NT2/D1 (cell line): ENCODE data around the gene ENTREP3.
A peak's percentile ranks its signal among the peaks of the same experiment; 100 is the strongest.
"Not testable (repeated sequence)": the region's sequence is repeated elsewhere in the genome, so short reads cannot be mapped to it uniquely, and the experiment has no call there.

Experiments
- DNase-seq: peaks from one replicate; pipeline ENCODE4 v3.0.0-alpha.2; 2011; ENCODE audit warnings: low read depth, low spot score
- H3K27me3 ChIP-seq: 2 replicates; pipeline ENCODE4 v1.6.0; 2011; ENCODE audit warnings: mild to moderate bottlenecking; ENCODE audit not compliant: insufficient read length, insufficient read depth
- H3K36me3 ChIP-seq: 2 replicates; pipeline ENCODE4 v1.6.1; 2011; ENCODE audit warnings: mild to moderate bottlenecking, low read length, mixed read lengths; ENCODE audit not compliant: insufficient read depth, insufficient read length
- H3K4me1 ChIP-seq: 2 replicates; pipeline ENCODE4 v1.5.1; 2011; ENCODE audit not compliant: insufficient read depth, insufficient read length
- H3K4me3 ChIP-seq: 2 replicates; pipeline ENCODE4 v1.5.1; 2011; ENCODE audit warnings: low read depth; ENCODE audit not compliant: insufficient read length
- H3K9ac ChIP-seq: 2 replicates; pipeline ENCODE4 v1.6.0; 2011; ENCODE audit warnings: low read depth; ENCODE audit not compliant: insufficient read length
- H3K9me3 ChIP-seq: 2 replicates; pipeline ENCODE4 v1.5.1; 2011; ENCODE audit warnings: mild to moderate bottlenecking, low read length; ENCODE audit not compliant: insufficient read depth
- SUZ12 ChIP-seq: IDR thresholded peaks from 2 replicates; pipeline ENCODE4 v1.6.1; 2011; ENCODE audit not compliant: insufficient read length, insufficient read depth; ENCODE audit errors: extremely low read depth
- YY1 ChIP-seq: IDR thresholded peaks from 2 replicates; pipeline ENCODE4 v1.6.1; 2011; ENCODE audit not compliant: insufficient read length, insufficient read depth
- ZNF274 ChIP-seq: IDR thresholded peaks from 2 replicates; pipeline ENCODE4 v1.6.1; 2011; ENCODE audit warnings: mild to moderate bottlenecking, low read depth, low read length

The ENTREP3 gene

DNA sequence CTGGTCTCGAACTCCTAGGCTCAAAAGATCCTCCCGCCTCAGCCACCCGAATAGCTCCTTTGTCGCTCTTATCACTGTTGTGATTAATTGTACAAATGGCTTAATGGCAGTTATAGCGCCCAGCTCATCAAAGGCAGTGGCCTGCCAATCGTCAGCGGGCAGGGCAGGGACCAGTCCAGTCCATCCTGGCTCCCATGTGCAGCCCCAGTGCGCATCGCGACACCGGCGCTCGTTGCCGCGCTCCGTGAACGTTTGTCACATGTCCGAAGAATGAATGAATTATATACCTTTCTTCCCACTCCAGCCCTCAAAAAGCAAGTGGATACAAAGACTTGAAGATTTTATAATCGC, 28.4 kb downstream of the ENTREP3 start:
- no peak for DNase-seq
- TF ChIP-seq ZNF274 (no peak), SUZ12 (no peak), YY1 (no peak)
- peaks cover 5% of the 10 kb centered on the region for H3K4me1 ChIP-seq
- no peaks in the 10 kb centered on the region for H3K9me3 ChIP-seq
- H3K27me3 ChIP-seq: no peaks in the 10 kb centered on the region
- peaks cover 22% of the 10 kb centered on the region for H3K36me3 ChIP-seq
- peak overlapping the region; percentile 97 for H3K9ac ChIP-seq
- peak overlapping the region; percentile 86 for H3K4me3 ChIP-seq

- no peaks in the 10 kb centered on the region for H3K9me3 ChIP-seq
- no peak for TF ChIP-seq SUZ12
- TF ChIP-seq ZNF274: no peak
- no peak for TF ChIP-seq YY1
- peaks cover 24% of the 10 kb centered on the region for H3K36me3 ChIP-seq
- peak overlapping the region; percentile 86 for H3K4me3 ChIP-seq
- H3K27me3 ChIP-seq: no peaks in the 10 kb centered on the region
- peak overlapping the region; percentile 97 for H3K9ac ChIP-seq
- peak; percentile 87 for DNase-seq
- peaks cover 5% of the 10 kb centered on the region for H3K4me1 ChIP-seq
Measured at GRCh38 chr1:155226188-155226909, 28.9 kb downstream of the ENTREP3 start.

- not testable (repeated sequence) for H3K9me3 ChIP-seq, DNase-seq, H3K27me3 ChIP-seq, H3K4me1 ChIP-seq
- peaks cover 28% of the 10 kb centered on the region for H3K36me3 ChIP-seq
- H3K4me3 ChIP-seq: peak overlapping the region; percentile 17
- H3K9ac ChIP-seq: peak overlapping the region; percentile 81
Measured at GRCh38 chr1:155225404-155225759, 29.9 kb downstream of the ENTREP3 start.

DNA sequence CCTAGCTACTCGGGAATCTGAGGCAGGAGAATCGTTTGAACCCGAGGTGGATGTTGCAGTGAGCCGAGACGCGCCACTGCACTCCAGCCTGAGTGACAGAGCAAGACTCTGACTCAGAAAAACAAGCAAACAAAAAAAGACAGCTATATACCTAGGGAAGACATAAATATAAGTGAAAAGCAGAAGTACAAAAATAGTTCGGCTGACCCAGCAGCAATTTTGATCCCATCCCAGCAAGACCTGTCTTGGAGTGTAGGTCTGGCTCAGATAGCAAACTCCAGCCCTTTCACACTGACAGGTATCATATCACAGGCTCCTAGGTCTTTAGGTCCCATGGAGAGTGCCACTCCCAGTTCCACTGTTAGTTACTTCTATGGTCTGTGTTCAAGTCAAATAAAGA, 32.2 kb downstream of the ENTREP3 start:
- Histone ChIP-seq H3K9ac (no peak overlapping the region), H3K4me3 (no peak overlapping the region)
- TF ChIP-seq YY1 (no peak), SUZ12 (no peak), ZNF274 (no peak)

GRCh38 chr1:155220211-155220965, 34.9 kb downstream of the ENTREP3 start:
- DNase-seq, H3K27me3 ChIP-seq, H3K9me3 ChIP-seq, H3K4me3 ChIP-seq, H3K9ac ChIP-seq, H3K4me1 ChIP-seq: not testable (repeated sequence)
- H3K36me3 ChIP-seq: peaks cover 44% of the 10 kb centered on the region

More for the DNA sequence above, 32.2 kb downstream of the ENTREP3 start:
- peaks cover 28% of the 10 kb centered on the region for H3K36me3 ChIP-seq
- no peaks in the 10 kb centered on the region for H3K27me3 ChIP-seq
- no peak for DNase-seq
- peaks cover 5% of the 10 kb centered on the region for H3K4me1 ChIP-seq
- no peaks in the 10 kb centered on the region for H3K9me3 ChIP-seq

GRCh38 chr1:155219592-155220031, 35.7 kb downstream of the ENTREP3 start:
- Histone ChIP-seq H3K9me3 (no peaks in the 10 kb centered on the region), H3K36me3 (peaks cover 50% of the 10 kb centered on the region), H3K27me3 (no peaks in the 10 kb centered on the region), H3K4me3 (no peak overlapping the region), H3K4me1 (no peaks in the 10 kb centered on the region), H3K9ac (no peak overlapping the region)
- no peak for TF ChIP-seq SUZ12
- peak; percentile 78 for TF ChIP-seq YY1
- DNase-seq: no peak

GRCh38 chr1:155218854-155219591, 36.3 kb downstream of the ENTREP3 start:
- Histone ChIP-seq H3K4me3 (no peak overlapping the region), H3K9ac (no peak overlapping the region), H3K36me3 (peaks cover 49% of the 10 kb centered on the region), H3K4me1 (no peaks in the 10 kb centered on the region), H3K27me3 (no peaks in the 10 kb centered on the region), H3K9me3 (no peaks in the 10 kb centered on the region)
- no peak for DNase-seq
- TF ChIP-seq YY1: peak; percentile 93
- TF ChIP-seq SUZ12: no peak

GRCh38 chr1:155214702-155215101, 40.6 kb downstream of the ENTREP3 start:
- not testable (repeated sequence) for H3K4me3 ChIP-seq, DNase-seq, H3K9ac ChIP-seq, H3K4me1 ChIP-seq, H3K9me3 ChIP-seq, H3K27me3 ChIP-seq
- H3K36me3 ChIP-seq: peaks cover 56% of the 10 kb centered on the region

DNA sequence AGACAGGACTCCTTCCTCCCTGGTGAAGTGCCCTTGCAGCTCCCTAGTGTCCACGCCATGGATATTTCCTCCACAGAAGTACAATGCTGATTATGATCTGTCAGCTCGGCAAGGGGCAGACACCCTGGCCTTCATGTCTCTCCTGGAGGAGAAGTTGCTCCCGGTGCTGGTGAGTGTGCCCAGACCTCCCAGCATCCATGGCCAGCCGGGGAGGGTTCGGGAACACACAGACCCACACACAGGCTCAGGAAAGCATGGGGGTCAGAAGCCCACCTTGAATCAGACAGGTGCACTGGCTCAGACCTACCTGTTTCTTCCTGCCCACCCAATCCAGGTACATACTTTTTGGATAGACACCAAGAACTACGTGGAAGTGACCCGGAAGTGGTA, 43.2 kb downstream of the ENTREP3 start:
- H3K36me3 ChIP-seq: peaks cover 48% of the 10 kb centered on the region
- not testable (repeated sequence) for H3K4me3 ChIP-seq, H3K4me1 ChIP-seq, H3K9ac ChIP-seq, H3K9me3 ChIP-seq, H3K27me3 ChIP-seq, DNase-seq

DNA sequence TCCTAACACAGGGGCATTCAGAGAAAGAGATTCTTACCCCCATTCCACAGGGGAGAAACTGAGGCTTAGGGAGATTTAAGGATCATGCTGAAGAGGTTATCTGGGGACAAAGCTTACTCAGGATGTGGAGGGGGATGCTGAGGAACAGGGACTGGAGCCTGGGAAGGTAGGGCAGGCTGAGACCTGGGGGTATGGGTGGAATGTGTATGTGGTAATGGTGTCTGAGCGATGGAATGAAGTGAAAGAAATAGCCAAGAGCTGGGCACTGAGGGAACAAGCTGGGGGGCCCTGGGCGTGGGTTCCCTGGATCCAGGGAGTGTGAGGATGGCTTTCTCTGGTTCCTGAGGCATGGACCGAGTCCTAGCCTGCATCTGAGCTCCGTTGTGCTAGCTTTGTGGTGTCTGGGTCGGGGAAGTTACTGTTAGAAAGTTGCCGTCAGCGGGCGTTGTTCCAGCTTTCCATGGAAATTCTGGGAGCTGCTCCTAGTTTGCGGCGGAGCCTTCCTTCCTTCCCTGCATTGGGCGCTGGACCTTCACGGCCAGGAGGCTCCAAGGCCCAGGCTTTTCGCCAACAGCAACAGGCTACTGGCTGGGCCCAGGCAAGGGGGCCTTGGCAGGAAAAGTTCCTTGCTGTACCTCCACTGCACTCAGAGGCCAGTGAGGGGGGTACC, 43.8 kb downstream of the ENTREP3 start:
- not testable (repeated sequence) for H3K9me3 ChIP-seq, H3K4me3 ChIP-seq, DNase-seq, H3K4me1 ChIP-seq, H3K27me3 ChIP-seq, H3K9ac ChIP-seq
- H3K36me3 ChIP-seq: peaks cover 45% of the 10 kb centered on the region
